ENCODE results near the gene FGFBP2.

GRCh38 chr4:15961781-15962510 is 1.0 kb downstream of the FGFBP2 start:
- TF ChIP-seq, protein P1, sequence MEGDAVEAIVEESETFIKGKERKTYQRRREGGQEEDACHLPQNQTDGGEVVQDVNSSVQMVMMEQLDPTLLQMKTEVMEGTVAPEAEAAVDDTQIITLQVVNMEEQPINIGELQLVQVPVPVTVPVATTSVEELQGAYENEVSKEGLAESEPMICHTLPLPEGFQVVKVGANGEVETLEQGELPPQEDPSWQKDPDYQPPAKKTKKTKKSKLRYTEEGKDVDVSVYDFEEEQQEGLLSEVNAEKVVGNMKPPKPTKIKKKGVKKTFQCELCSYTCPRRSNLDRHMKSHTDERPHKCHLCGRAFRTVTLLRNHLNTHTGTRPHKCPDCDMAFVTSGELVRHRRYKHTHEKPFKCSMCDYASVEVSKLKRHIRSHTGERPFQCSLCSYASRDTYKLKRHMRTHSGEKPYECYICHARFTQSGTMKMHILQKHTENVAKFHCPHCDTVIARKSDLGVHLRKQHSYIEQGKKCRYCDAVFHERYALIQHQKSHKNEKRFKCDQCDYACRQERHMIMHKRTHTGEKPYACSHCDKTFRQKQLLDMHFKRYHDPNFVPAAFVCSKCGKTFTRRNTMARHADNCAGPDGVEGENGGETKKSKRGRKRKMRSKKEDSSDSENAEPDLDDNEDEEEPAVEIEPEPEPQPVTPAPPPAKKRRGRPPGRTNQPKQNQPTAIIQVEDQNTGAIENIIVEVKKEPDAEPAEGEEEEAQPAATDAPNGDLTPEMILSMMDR (IDR thresholded peaks at IDR 0.05; ENCODE audit: low read length), result no peak
- TF ChIP-seq EZH2 (IDR thresholded peaks at IDR 0.05; ENCODE audit: borderline replicate concordance, low read length), result no peak

Measured in OCI-LY1 (cell line).